DOHH2 (cell line): ENCODE data around the gene MPC2.
A peak's percentile ranks its signal among the peaks of the same experiment; 100 is the strongest.

Experiments used
- H3F3A ChIP-seq: fragments of 200-600 bp; sonication (generic), shearing (Covaris generic); 2 replicates; pipeline ENCODE4 v1.6.0; 2016; ENCODE audit warnings: antibody characterized with exemption, mild to moderate bottlenecking; ENCODE audit not compliant: control insufficient read depth, insufficient read depth
- H3K27ac ChIP-seq: fragments of 200-600 bp; sonication (generic); 2 replicates; pipeline ENCODE4 v1.5.1; 2014; ENCODE audit warnings: low read depth, mild to moderate bottlenecking, low read length, moderate library complexity
- H3K27me3 ChIP-seq: fragments of 200-600 bp; sonication (generic); 2 replicates; pipeline ENCODE4 v1.6.1; 2014; ENCODE audit warnings: mild to moderate bottlenecking, low read length, mixed read lengths; ENCODE audit not compliant: control insufficient read depth
- H3K36me3 ChIP-seq: fragments of 200-600 bp; sonication (generic); 2 replicates; pipeline ENCODE4 v1.6.1; 2014; ENCODE audit warnings: mild to moderate bottlenecking, low read length, moderate library complexity, mixed read lengths; ENCODE audit not compliant: control insufficient read depth
- H3K4me1 ChIP-seq: fragments of 200-600 bp; sonication (generic); 2 replicates; pipeline ENCODE4 v1.6.1; 2014; ENCODE audit warnings: mild to moderate bottlenecking, low read length, mixed read lengths; ENCODE audit not compliant: control insufficient read depth
- H3K4me2 ChIP-seq: fragments of 200-600 bp; sonication (generic); 2 replicates; pipeline ENCODE4 v1.6.0; 2014; ENCODE audit warnings: mild to moderate bottlenecking, low read length, moderate library complexity
- H3K4me3 ChIP-seq: fragments of 200-600 bp; sonication (generic); 2 replicates; pipeline ENCODE4 v1.5.1; 2014; ENCODE audit warnings: mild to moderate bottlenecking, low read length, mixed read lengths
- H3K79me2 ChIP-seq: fragments of 200-600 bp; sonication (generic); 2 replicates; pipeline ENCODE4 v1.6.1; 2014; ENCODE audit warnings: mild to moderate bottlenecking, low read length, mixed read lengths; ENCODE audit not compliant: control insufficient read depth
- H3K9me2 ChIP-seq: fragments of 200-600 bp; sonication (generic); replicated peaks from 2 replicates; pipeline ENCODE4 v1.6.1; 2014; ENCODE audit warnings: mild to moderate bottlenecking, low read length, mixed read lengths; ENCODE audit not compliant: control insufficient read depth
- H3K9me3 ChIP-seq: fragments of 200-600 bp; sonication (generic); 2 replicates; pipeline ENCODE4 v1.6.1; 2014; ENCODE audit warnings: antibody characterized with exemption, low read length, mixed read lengths; ENCODE audit not compliant: control insufficient read depth, insufficient read depth
- H4K20me1 ChIP-seq: fragments of 200-600 bp; sonication (generic); 2 replicates; pipeline ENCODE4 v1.6.0; 2014; ENCODE audit warnings: low read depth, mild to moderate bottlenecking, antibody characterized with exemption, low read length, moderate library complexity; ENCODE audit not compliant: control insufficient read depth, insufficient read depth
- CTCF ChIP-seq: fragments of 200-600 bp; sonication (generic); IDR thresholded peaks from one replicate; pipeline ENCODE4 v1.5.1; 2014; ENCODE audit warnings: antibody characterized with exemption, mild to moderate bottlenecking, low read depth, low read length; ENCODE audit not compliant: poor library complexity, severe bottlenecking
- EZH2phosphoT487 ChIP-seq: fragments of 200-600 bp; sonication (generic); IDR thresholded peaks from 2 replicates; pipeline ENCODE4 v1.6.1; 2017; ENCODE audit warnings: borderline replicate concordance, mild to moderate bottlenecking, antibody characterized with exemption, low read length, moderate library complexity, mixed read lengths

The MPC2 gene

DNA sequence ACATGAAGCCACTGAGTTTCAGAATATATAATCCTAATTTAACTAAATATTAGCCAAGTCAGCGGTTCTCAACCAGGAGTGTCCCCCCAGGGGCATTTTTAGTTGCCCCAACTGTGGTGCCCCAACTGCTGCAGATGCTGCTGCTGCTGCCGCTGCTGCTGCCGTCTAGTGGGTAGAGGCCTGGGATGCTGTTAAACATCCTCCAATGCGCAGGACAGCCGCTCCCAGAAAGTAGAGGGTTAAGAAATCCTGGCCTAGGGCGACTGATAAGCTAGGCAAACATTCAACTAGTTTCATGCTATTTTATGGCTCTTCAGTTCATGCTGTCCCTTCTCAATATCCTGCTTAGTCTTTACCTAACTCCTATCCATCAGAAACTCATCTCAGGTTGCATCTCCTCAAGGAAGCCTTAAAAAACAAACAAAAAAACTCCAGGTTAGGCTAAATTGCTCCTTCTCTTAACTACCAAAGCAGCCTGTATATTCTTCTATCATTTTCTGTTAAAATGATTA, 10.3 kb downstream of the MPC2 start:
- Histone ChIP-seq H3K36me3 (peaks cover 9% of the 10 kb centered on the region), H3K4me1 (peaks cover 83% of the 10 kb centered on the region), H4K20me1 (no peaks in the 10 kb centered on the region), H3K4me2 (no peak overlapping the region), H3F3A (no peaks in the 10 kb centered on the region), H3K9me2 (no peaks in the 10 kb centered on the region), H3K9me3 (no peaks in the 10 kb centered on the region), H3K27ac (no peak overlapping the region), H3K27me3 (no peaks in the 10 kb centered on the region), H3K4me3 (no peak overlapping the region), H3K79me2 (peaks cover 60% of the 10 kb centered on the region)
- no peak for TF ChIP-seq EZH2phosphoT487
- TF ChIP-seq CTCF, result no peak

GRCh38 chr1:167924543-167925231, 12.2 kb downstream of the MPC2 start:
- H4K20me1 ChIP-seq, result no peaks in the 10 kb centered on the region
- peaks cover 15% of the 10 kb centered on the region for H3K36me3 ChIP-seq
- no peaks in the 10 kb centered on the region for H3F3A ChIP-seq
- H3K4me2 ChIP-seq, result peak overlapping the region; percentile 49
- no peaks in the 10 kb centered on the region for H3K9me3 ChIP-seq
- H3K9me2 ChIP-seq, result no peaks in the 10 kb centered on the region
- H3K79me2 ChIP-seq, result peaks cover 44% of the 10 kb centered on the region
- no peaks in the 10 kb centered on the region for H3K27me3 ChIP-seq
- peaks cover 68% of the 10 kb centered on the region for H3K4me1 ChIP-seq
- TF ChIP-seq EZH2phosphoT487, result no peak
- no peak for TF ChIP-seq CTCF
- H3K27ac ChIP-seq, result peak overlapping the region; percentile 6; the same call in 1 of the 2 replicates
- H3K4me3 ChIP-seq, result peak overlapping the region; percentile 24

- Histone ChIP-seq H3K9me3 (no peaks in the 10 kb centered on the region), H3K36me3 (peaks cover 20% of the 10 kb centered on the region), H3K4me1 (peaks cover 62% of the 10 kb centered on the region), H3K4me2 (no peak overlapping the region), H3K4me3 (no peak overlapping the region), H3K79me2 (peaks cover 39% of the 10 kb centered on the region), H3F3A (no peaks in the 10 kb centered on the region), H4K20me1 (no peaks in the 10 kb centered on the region), H3K27me3 (no peaks in the 10 kb centered on the region), H3K9me2 (no peaks in the 10 kb centered on the region), H3K27ac (no peak overlapping the region)
- no peak for TF ChIP-seq EZH2phosphoT487
- TF ChIP-seq CTCF, result no peak
Observed at GRCh38 chr1:167924102-167924501, 12.8 kb downstream of the MPC2 start.
